ENCODE measurements around the gene TMPRSS11F. TPM values are rescaled to one million over a fixed set of nuclear protein-coding genes. Genes with fewer than 3 reads are reported as not detected.

Gene TMPRSS11F
- total RNA-seq, 1 donor from 2014 or later = 0.72 TPM

GRCh38 chr4:68077301-68077700 lies 52.4 kb downstream of the TMPRSS11F start:
- DNase-seq = no peak

- no peak for DNase-seq
These were observed 53.5 kb downstream of the TMPRSS11F start for GRCh38 chr4:68076194-68076593.

GRCh38 chr4:68074397-68074796 lies 55.3 kb downstream of the TMPRSS11F start:
- no peak for DNase-seq

GRCh38 chr4:68070302-68070701 lies 59.4 kb downstream of the TMPRSS11F start:
- DNase-seq = no peak

- DNase-seq = no peak
These were observed 67.2 kb downstream of the TMPRSS11F start for GRCh38 chr4:68062501-68062900.

- DNase-seq = no peak
These were observed 91.4 kb downstream of the TMPRSS11F start for GRCh38 chr4:68038272-68038671.

GRCh38 chr4:68021185-68021584 lies 108.5 kb downstream of the TMPRSS11F start:
- DNase-seq = no peak

- no peak for DNase-seq
These were observed 118.0 kb downstream of the TMPRSS11F start for GRCh38 chr4:68011684-68012083.

Small RNAs within 50 kb of the gene (small RNA-seq; reads per million reads assigned to genes)
- gene RNU6-95P (ENCODE audit: low replicate concordance) = not detected

Other genes with a start within 250 kb of the TMPRSS11F start
- gene TMPRSS11D, start 245.9 kb downstream of the TMPRSS11F start, total RNA-seq = 6.6 TPM
- 9.2 TPM for gene TMPRSS11A, start 166.4 kb downstream of the TMPRSS11F start, total RNA-seq
- gene TMPRSS11B, start 115.8 kb upstream of the TMPRSS11F start, total RNA-seq = 84.9 TPM
- 97.2 TPM for gene YTHDC1, start 220.2 kb upstream of the TMPRSS11F start, total RNA-seq